HG03045 (cell line): ENCODE measurements around the gene BICC1.

Experiments
- ATAC-seq: cut with Tn5 transposase; IDR thresholded peaks from one replicate; pipeline ENCODE4 v1.9.1; 2021; ENCODE audit warnings: mild to moderate bottlenecking, moderate library complexity; ENCODE audit not compliant: unreplicated experiment

Gene BICC1

DNA sequence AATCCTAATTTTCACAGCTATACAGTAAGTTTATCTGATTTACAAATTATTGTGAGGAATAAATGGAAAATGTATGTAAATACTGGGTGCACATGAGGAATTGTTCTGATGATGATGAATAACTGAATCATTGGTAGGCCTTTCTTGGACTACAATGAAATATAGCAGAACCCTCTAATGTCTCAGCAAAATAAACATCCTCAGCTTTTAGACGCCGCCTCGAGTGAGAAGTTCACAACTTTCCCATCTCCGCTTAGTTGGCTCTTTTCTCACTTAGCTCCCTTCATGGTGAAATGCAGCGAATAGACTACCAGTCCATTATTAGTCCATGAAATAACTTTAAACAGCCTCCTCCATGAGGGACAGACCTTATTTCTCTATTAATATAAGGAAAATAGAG, 182.3 kb downstream of the BICC1 start:
- no peak for ATAC-seq

DNA sequence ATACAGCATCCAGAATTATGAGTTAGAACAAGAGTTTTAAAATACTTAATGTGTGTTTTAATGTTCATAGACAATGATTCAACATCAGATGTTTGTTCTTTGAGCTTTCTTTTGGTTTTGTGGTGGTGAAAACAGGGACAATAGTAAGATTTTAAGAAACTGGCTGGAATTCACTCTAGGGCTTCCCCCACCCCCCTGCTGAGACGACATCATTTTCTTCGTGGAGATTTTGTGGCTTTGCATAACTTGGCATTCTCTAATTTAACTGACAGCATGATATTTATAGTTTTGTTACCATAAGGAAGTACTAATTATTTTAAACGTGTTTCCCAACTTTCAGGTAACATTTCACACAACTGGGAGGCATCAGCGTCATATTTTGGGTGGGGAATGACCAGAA, 184.1 kb downstream of the BICC1 start:
- no peak for ATAC-seq

DNA sequence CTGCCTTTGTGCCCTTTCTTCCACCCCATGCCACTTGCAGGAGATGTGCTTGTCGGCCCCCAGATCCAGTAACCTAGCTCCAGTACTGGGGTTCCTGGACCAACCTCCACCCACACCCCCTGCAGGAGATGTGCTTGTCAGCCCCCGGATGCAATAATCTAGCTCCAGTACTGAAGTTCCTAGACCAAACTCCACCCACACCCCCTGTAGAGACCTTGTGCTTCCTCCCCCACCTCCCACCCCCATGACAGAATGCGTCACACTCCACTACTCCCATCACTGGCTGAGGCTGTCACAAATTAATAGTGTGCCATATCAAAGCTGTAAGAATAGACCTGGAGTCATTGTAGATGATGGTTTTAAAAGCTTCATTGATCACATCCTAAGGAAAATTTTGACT, 185.0 kb downstream of the BICC1 start:
- no peak for ATAC-seq

DNA sequence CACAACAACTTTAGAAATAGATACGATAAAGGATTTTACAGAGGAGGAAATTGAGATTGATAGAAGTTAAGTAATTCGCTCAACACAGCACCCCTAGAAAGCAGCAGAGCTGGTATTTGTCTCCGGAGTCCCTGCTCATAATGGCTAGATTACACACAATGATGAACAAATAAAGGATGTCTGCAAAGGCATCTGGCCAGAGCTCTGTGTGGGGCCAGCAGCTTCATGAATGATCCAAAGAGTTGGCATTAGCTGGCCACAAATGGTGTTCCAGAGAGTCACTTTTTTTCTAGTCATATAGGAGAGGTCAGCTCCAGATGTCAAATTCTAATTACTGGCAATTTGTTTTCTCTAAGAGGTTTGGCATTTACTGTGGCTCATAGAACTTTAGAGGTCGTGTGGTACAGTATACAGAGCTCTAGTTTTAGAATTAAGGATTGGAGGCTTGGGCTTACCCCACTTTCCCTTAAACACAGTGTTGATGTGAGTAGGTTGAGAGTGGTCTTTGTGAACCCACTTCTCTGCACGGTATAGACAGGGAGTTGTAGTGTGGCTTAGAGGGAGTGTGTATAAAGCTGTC, 186.2 kb downstream of the BICC1 start:
- ATAC-seq: no peak

DNA sequence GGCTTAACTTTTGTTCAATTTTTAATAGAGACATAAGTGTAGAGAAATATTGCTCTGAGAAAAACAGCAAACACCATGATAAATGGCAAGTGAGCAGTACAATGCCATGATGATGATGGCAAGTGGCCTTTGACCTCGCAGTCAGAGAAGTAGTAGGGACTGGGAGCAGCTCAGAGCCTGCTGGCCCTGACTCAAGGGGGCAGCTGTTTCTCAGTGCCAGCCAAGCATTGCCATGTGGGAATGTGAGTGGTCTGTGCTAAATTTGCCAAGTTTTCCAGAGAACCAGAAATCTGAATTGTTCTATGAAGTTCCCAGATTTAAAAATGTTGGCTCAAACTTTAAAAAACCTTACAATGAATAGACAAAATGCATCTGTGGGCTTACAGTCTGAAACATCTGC, 187.9 kb downstream of the BICC1 start:
- ATAC-seq: no peak

DNA sequence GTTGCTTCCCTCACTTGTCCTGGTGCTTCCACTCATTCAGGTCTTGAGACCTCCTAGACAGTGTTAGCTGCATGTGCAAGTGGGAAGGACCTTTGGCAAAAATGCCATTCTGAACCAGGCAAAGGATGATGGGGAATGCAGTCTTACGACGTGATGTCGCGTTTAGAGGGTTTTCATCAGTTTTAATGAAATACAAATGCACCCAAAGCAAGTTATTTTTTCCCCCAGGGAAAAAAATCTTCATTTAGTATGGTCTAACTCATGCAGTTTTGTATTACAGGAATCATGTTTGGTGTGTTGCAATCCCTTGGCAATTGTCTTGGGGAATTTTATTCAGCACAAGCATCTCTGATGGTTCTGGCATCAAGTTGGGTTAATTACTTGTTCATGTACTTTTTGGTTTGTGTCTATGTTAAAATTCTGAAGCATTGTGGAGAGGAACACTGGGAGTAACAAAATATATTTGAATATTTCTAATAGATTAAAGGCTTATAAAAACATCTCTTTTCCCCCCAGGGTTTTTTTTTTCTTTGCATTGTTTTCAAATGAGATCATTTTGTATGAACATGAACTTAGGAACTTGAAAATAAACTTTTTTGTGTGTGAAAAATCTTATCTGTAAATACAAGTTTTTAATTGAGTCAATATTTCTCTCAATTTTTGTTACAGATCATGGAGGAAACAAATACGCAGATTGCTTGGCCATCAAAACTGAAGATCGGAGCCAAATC, 188.9 kb downstream of the BICC1 start:
- no peak for ATAC-seq

DNA sequence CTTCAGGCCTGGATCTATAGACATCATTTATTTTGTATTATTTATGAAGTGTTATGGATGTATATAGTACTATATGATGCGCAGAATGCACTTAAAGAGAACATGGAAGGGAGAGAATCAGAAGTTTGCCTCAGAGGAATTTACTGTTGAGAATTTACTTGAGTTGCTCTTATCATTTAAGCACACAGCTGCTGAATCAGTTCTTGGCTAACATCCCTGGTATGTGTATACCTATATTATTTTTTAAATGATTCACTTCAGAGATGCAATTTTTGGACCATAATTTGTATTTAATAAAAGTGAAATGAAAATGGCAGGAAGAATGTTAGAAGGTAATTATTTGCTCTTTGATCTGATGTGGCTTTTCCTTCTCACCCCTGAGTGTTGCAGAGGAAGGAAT, 191.6 kb downstream of the BICC1 start:
- ATAC-seq: no peak

DNA sequence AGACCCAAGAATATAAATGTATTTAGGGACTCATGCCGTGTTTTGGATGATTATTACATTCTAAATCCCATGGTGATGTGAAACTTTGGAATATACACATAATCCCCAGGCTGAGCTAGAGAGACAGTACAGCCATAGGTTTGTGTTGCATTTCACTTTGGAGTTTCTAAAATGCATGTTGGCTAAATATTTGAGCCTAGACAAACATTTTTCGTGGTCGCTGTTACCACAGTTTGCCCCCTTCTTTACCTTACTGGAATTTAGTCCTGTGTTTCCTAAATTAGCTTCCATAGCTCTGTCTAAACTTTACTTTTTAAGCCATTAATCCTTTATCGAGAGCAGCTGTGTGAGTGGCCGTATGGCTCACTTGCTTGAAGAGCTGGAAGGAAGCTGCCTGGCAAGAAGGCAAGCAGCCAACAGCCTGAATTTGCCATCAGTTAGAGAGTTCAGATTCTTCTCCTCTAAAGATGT, 192.0 kb downstream of the BICC1 start:
- ATAC-seq: no peak

DNA sequence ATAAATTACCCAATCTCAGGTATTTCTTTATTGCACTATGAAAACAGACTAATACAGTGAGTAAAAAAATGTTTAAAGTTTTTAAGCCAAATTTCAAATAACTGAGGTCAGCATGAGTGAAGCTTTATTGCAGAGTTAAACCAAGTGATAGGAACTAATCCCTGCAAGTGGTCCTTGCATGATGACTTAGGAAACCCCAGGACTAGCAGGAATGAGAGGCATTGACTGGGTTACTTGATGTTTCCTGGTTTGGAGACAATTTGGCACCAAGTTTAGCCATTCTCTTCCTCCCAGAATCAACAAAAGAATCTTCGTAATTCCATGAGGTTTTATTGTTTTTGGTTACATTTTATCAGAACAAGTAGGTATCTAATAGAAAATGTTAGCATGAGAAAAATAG, 194.2 kb downstream of the BICC1 start:
- ATAC-seq: no peak

DNA sequence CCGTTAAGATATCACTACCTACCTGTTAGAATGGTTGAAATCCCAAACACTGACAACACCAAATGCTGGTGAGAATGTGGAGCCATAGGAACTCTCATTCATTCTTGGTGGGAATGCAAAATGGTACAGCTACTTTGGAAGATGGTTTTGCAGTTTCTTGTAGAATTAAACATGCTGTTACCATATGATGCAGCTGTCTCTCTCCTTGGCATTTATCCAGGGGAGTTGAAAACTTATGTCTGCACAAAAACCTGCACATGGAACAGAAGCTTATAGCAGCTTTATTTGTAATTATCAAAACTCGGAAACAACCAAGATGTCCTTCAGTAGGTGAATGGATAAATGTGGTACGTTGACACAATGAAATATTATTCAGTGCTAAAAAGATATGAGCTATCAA, 199.5 kb downstream of the BICC1 start:
- no peak for ATAC-seq

DNA sequence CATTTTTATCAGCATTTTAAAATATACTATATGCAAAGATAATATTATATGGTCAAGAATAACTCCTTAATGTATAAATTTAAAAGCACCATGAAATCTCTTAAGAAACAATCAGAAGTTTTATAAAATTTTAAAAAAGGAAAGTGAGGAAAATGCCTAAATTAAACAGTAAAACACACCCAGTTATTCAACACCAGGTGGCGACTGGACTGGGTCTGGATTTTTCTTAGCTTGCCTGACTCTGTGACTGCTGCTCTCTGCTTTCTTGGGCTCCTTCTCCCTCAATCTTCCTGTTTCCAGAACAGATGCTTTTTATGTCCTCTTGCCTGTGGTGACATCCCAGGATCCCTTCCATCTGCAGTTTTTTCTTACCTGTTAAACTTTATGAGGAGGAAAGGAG, 200.3 kb downstream of the BICC1 start:
- ATAC-seq: no peak

DNA sequence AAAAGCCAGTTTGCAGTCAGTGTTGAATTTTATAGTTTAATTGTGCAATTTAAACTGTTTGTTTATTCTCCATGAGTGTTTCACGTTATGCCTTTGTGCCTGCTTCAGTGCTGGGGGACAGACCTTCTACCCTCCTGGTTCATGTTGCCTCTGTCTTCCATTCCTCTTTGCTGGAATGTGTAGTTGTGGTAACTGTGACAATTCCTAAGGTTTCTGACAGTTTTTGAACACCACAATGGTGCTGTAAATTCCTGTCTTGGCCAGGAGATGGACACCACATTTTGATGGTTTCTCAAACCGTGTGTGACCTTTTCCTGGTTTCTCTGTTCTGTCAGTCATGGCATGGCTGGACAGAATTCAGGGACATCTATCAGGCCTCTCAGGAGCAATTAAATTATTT, 201.7 kb downstream of the BICC1 start:
- no peak for ATAC-seq

DNA sequence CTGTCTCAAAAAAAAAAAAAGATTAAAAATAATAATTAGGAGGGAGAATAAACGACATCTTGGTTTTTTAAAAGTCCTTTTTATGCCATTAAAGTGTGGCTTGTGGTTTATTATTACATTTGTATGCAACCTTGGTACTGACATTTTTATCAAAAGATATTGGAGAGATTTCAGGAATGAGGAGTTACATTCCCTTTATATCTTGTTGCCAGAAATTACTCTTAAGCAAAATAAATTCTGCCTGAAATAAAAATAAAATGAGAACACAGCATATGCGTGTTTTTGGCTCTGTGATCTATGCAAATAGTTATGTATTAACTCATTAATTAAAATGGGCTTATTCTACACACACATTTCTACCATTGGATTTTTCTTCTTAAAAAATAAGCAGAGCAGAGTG, 202.4 kb downstream of the BICC1 start:
- ATAC-seq: no peak

DNA sequence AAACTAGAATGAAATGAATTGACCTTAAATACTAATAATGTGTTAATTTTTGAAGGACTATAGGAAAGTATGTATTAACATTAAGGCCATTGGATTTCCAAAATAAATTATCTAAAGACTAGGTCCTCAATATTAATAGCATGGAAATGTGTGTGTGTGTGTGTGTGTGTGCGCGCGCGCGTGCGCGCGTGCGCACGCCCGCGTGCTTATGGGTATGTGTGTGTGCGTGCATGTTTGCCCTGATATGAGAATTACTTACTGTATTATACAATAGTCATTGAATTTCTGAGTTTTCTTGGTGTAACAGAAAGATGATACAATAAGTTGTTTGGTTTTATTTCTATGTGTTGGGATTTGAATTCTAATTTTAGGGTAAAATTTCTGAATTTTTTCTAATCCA, 205.9 kb downstream of the BICC1 start:
- no peak for ATAC-seq

DNA sequence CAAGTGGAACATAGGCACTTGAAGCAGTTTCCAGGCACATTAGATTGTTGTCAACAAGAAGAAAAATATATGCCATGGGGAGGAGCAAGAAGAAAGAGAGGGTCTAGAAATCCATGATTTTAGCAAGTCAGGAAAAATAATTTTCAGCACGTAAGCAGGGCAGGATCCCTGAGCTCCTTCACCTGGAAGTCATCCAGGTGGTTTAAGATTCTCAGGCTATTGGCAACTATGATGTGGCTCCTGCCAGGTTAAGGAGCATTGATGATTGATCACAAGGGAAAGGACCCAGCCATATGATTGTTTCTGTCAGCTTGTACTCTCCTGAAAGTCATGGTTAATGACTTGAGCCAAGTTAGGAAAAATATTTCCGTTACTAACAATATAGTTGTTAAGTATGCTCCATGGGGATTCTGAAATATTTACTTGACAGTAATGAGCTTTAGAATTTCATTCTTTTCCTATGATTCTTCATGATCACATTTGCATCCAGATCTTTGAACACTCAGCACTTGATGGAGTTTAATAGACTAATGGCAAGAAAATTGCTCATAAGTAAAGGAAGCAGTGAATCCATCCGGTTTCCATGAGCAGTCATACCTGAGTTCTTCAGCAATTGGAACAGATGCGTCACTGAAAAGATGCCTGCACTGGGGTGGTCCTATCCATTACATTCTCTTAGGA, 209.1 kb downstream of the BICC1 start:
- ATAC-seq: no peak

DNA sequence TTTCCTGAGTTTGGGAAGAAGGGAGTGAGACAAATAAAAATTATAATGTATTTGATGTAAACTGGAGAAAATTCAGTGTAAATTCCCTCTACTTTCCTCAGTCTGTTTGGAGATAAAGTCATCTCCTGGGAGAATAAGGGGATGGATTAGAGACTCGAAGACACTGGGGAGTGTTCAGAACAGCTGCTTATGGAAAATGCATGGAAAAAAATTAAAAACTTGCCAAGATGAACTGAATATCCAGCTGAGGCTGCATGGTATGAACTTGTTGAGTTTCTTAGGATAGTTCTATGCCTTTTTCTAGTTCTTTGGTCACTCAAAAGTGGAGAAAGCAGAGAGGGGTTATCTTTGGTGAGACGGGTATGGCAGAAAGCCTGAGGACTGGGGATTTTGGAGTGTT, 210.5 kb downstream of the BICC1 start:
- ATAC-seq: no peak

DNA sequence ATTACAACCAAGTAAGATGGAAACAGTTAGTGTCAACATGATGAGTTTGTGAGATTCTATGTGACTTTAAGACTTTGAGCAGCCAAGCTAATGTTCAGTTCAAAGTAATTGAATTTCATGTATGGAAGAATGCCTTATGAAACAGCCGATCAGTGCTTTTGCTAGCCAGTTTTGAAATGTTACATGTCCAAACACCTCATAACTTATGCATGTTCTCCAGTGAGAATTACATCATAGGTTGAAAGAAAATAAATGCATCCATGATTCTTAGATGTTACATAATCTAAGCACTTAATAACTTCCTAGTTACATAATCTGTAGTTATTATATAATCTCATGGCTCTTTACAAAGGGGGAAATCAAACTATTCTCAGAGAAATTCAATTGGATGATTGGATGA, 211.3 kb downstream of the BICC1 start:
- no peak for ATAC-seq

DNA sequence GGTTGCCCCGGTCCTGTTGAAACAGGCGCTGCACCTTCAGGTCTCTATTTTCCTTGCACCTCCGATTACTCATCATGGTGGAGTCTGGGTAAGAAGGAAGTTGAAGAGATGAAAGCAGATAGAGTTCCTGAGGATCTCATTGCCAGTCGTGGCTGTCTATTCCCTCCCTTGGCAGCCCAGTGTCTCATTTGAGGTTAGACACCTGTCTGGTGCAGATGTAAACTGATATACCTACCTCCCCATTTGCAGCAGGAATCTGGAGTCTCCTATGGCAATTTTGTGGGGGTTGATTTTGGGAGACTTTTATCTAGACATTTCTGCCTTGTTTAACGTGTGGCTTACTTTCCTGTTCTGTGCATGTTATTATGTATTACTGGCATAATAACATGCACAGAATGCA, 212.1 kb downstream of the BICC1 start:
- ATAC-seq: no peak

DNA sequence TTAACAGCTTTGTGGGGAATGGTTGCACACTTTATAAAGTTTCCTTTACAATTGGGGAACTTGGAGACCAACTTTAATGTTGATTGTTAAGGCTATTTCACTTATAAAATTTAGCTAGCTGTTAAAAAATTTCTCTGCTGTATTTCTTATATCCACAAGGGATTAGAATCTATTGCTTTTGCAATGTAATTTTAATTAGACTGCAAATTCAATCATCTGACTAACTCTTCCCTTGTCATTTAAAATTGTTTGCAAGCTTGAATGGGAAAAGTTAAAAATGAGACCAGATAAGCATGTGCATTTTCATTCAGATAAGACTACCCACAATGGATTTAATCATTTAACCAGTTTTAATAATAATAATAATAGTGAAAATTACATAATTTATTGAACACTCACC, 213.2 kb downstream of the BICC1 start:
- ATAC-seq: no peak

DNA sequence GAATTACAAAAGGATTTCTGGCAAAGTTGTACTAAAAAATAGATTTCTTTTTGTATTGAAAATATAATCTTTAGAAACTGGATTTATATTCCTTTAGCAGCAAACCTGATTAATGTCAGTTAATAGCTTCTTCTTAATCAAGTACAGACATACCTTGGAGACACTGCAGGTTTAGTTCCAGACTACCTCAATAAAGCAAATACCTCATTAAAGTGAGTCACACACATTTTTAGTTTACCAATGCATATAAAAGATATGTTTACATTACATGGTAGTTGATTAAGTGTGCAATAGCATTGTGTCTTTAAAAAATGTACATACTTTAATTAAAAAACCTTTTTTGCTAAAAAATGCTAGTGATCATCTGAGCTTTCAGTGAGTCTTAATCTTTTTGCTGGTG, 215.0 kb downstream of the BICC1 start:
- no peak for ATAC-seq

DNA sequence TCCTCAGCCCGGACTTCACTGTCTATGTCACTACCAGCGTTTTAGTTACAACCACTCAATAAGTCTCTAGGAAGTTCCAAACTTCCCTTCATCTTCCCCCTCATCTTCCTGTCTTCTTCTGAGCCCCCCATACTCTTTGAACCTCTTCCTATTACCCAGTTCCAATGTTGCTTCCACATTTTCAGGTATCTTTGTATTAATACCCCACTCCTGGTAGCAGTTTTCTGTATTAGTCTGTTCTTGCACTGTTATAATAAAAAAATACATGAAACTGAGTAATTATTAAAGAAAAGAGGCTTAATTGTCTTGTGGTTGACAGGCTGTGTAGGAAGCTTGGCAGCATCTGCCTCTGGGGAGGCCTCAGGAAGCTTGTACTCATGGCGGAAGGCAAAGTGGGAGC, 218.6 kb downstream of the BICC1 start:
- ATAC-seq: no peak

DNA sequence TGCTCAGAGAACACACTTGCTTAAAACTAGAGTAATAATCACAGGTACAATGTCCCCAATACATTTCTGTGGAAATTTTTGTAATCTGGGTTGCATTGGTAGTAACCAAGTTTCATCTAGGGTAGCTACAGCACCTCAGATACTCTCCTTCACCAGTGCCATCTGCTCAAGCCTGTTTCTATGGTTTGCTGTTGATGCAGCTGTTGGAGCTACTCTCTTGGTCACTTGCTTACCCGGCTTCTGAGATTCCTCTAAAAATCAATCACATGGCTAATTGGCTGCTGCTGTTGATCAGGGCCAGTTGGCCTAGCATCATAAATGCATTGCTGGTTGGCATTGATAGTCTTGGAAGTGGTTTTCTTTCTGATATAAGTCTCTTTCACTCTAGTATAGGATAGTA, 220.8 kb downstream of the BICC1 start:
- no peak for ATAC-seq
